ENCODE measurements around the gene ZDHHC11.
"Not testable (repeated sequence)": the region's sequence is repeated elsewhere in the genome, so short reads cannot be mapped to it uniquely, and the experiment has no call there.

ZDHHC11 gene

GRCh38 chr5:784428-785177, 66.2 kb downstream of the ZDHHC11 start, which contains the start of gene ZDHHC11B:
Gene ZDHHC11B, minus strand, starts transcription at chr5:784729. Its CDS starts 17,810 bp downstream, at chr5:766919.
- not testable (repeated sequence) for H3K36me3 ChIP-seq (ENCODE audit: control insufficient read depth, insufficient read depth, low read length); H3K9me3 ChIP-seq (ENCODE audit: control insufficient read depth, insufficient read depth, low read length); H3K27me3 ChIP-seq (ENCODE audit: control insufficient read depth, insufficient read depth, low read length); H3K4me1 ChIP-seq (ENCODE audit: control insufficient read depth, insufficient read depth, low read length); H3K9ac ChIP-seq (ENCODE audit: low read depth, low read length)
- H3K4me3 ChIP-seq (ENCODE audit: low read depth, low read length): peak within 1 kb of the TSS; percentile 43

GRCh38 chr5:783881-784427, 66.8 kb downstream of the ZDHHC11 start:
- H3K27me3 ChIP-seq (ENCODE audit: control insufficient read depth, insufficient read depth, low read length); H3K4me1 ChIP-seq (ENCODE audit: control insufficient read depth, insufficient read depth, low read length); H3K9me3 ChIP-seq (ENCODE audit: control insufficient read depth, insufficient read depth, low read length); H3K36me3 ChIP-seq (ENCODE audit: control insufficient read depth, insufficient read depth, low read length); H3K9ac ChIP-seq (ENCODE audit: low read depth, low read length): not testable (repeated sequence)
- peak overlapping the region; percentile 35 for H3K4me3 ChIP-seq (ENCODE audit: low read depth, low read length)

GRCh38 chr5:783049-783802, 67.6 kb downstream of the ZDHHC11 start:
- not testable (repeated sequence) for H3K4me3 ChIP-seq (ENCODE audit: low read depth, low read length); H3K9ac ChIP-seq (ENCODE audit: low read depth, low read length); H3K9me3 ChIP-seq (ENCODE audit: control insufficient read depth, insufficient read depth, low read length); H3K36me3 ChIP-seq (ENCODE audit: control insufficient read depth, insufficient read depth, low read length); H3K27me3 ChIP-seq (ENCODE audit: control insufficient read depth, insufficient read depth, low read length); H3K4me1 ChIP-seq (ENCODE audit: control insufficient read depth, insufficient read depth, low read length)

- H3K27me3 ChIP-seq (ENCODE audit: control insufficient read depth, insufficient read depth, low read length); H3K4me1 ChIP-seq (ENCODE audit: control insufficient read depth, insufficient read depth, low read length); H3K9ac ChIP-seq (ENCODE audit: low read depth, low read length); H3K36me3 ChIP-seq (ENCODE audit: control insufficient read depth, insufficient read depth, low read length); H3K4me3 ChIP-seq (ENCODE audit: low read depth, low read length); H3K9me3 ChIP-seq (ENCODE audit: control insufficient read depth, insufficient read depth, low read length): not testable (repeated sequence)
Measured at GRCh38 chr5:782356-782755, 68.4 kb downstream of the ZDHHC11 start.

- not testable (repeated sequence) for H3K27me3 ChIP-seq (ENCODE audit: control insufficient read depth, insufficient read depth, low read length); H3K9ac ChIP-seq (ENCODE audit: low read depth, low read length); H3K9me3 ChIP-seq (ENCODE audit: control insufficient read depth, insufficient read depth, low read length); H3K4me1 ChIP-seq (ENCODE audit: control insufficient read depth, insufficient read depth, low read length); H3K36me3 ChIP-seq (ENCODE audit: control insufficient read depth, insufficient read depth, low read length); H3K4me3 ChIP-seq (ENCODE audit: low read depth, low read length)
Measured at GRCh38 chr5:780571-780970, 70.2 kb downstream of the ZDHHC11 start.

- not testable (repeated sequence) for H3K36me3 ChIP-seq (ENCODE audit: control insufficient read depth, insufficient read depth, low read length); H3K27me3 ChIP-seq (ENCODE audit: control insufficient read depth, insufficient read depth, low read length); H3K4me1 ChIP-seq (ENCODE audit: control insufficient read depth, insufficient read depth, low read length); H3K9me3 ChIP-seq (ENCODE audit: control insufficient read depth, insufficient read depth, low read length); H3K9ac ChIP-seq (ENCODE audit: low read depth, low read length); H3K4me3 ChIP-seq (ENCODE audit: low read depth, low read length)
Measured at GRCh38 chr5:778967-779366, 71.8 kb downstream of the ZDHHC11 start.

- H3K9me3 ChIP-seq (ENCODE audit: control insufficient read depth, insufficient read depth, low read length); H3K27me3 ChIP-seq (ENCODE audit: control insufficient read depth, insufficient read depth, low read length); H3K4me1 ChIP-seq (ENCODE audit: control insufficient read depth, insufficient read depth, low read length); H3K4me3 ChIP-seq (ENCODE audit: low read depth, low read length); H3K36me3 ChIP-seq (ENCODE audit: control insufficient read depth, insufficient read depth, low read length); H3K9ac ChIP-seq (ENCODE audit: low read depth, low read length): not testable (repeated sequence)
Measured at GRCh38 chr5:778421-778820, 72.4 kb downstream of the ZDHHC11 start.

- no peaks in the 10 kb centered on the region for H3K36me3 ChIP-seq (ENCODE audit: control insufficient read depth, insufficient read depth, low read length)
- no peaks in the 10 kb centered on the region for H3K9me3 ChIP-seq (ENCODE audit: control insufficient read depth, insufficient read depth, low read length)
Measured at GRCh38 chr5:777756-778161, 73.0 kb downstream of the ZDHHC11 start.

GRCh38 chr5:776862-777711, 73.7 kb downstream of the ZDHHC11 start:
- H3K9ac ChIP-seq (ENCODE audit: low read depth, low read length): no peak overlapping the region
- no peaks in the 10 kb centered on the region for H3K4me1 ChIP-seq (ENCODE audit: control insufficient read depth, insufficient read depth, low read length)
- no peaks in the 10 kb centered on the region for H3K36me3 ChIP-seq (ENCODE audit: control insufficient read depth, insufficient read depth, low read length)
- no peaks in the 10 kb centered on the region for H3K9me3 ChIP-seq (ENCODE audit: control insufficient read depth, insufficient read depth, low read length)
- H3K27me3 ChIP-seq (ENCODE audit: control insufficient read depth, insufficient read depth, low read length): no peaks in the 10 kb centered on the region
- H3K4me3 ChIP-seq (ENCODE audit: low read depth, low read length): no peak overlapping the region

More at GRCh38 chr5:777756-778161, 73.0 kb downstream of the ZDHHC11 start:
- Histone ChIP-seq H3K27me3 (ENCODE audit: control insufficient read depth, insufficient read depth, low read length) (no peaks in the 10 kb centered on the region), H3K9ac (ENCODE audit: low read depth, low read length) (no peak overlapping the region), H3K4me3 (ENCODE audit: low read depth, low read length) (no peak overlapping the region), H3K4me1 (ENCODE audit: control insufficient read depth, insufficient read depth, low read length) (no peaks in the 10 kb centered on the region)

- Histone ChIP-seq H3K36me3 (ENCODE audit: control insufficient read depth, insufficient read depth, low read length) (no peaks in the 10 kb centered on the region), H3K4me3 (ENCODE audit: low read depth, low read length) (no peak overlapping the region), H3K4me1 (ENCODE audit: control insufficient read depth, insufficient read depth, low read length) (no peaks in the 10 kb centered on the region), H3K9me3 (ENCODE audit: control insufficient read depth, insufficient read depth, low read length) (no peaks in the 10 kb centered on the region), H3K9ac (ENCODE audit: low read depth, low read length) (no peak overlapping the region), H3K27me3 (ENCODE audit: control insufficient read depth, insufficient read depth, low read length) (no peaks in the 10 kb centered on the region)
Measured at GRCh38 chr5:775961-776861, 74.6 kb downstream of the ZDHHC11 start.

- H3K4me3 ChIP-seq (ENCODE audit: low read depth, low read length); H3K9me3 ChIP-seq (ENCODE audit: control insufficient read depth, insufficient read depth, low read length); H3K4me1 ChIP-seq (ENCODE audit: control insufficient read depth, insufficient read depth, low read length); H3K27me3 ChIP-seq (ENCODE audit: control insufficient read depth, insufficient read depth, low read length); H3K36me3 ChIP-seq (ENCODE audit: control insufficient read depth, insufficient read depth, low read length); H3K9ac ChIP-seq (ENCODE audit: low read depth, low read length): not testable (repeated sequence)
Measured at GRCh38 chr5:775595-775960, 75.2 kb downstream of the ZDHHC11 start.
